MCF 10A (cell line): ENCODE measurements around the gene TXNDC16. TPM values are rescaled to one million over a fixed set of nuclear protein-coding genes. Genes with fewer than 3 reads are reported as not detected.

ENCODE experiments used
- BruUV-seq: library from RNA; stranded (reverse); fragments of 400-500 nt; replicated peaks from 2 replicates; lab custom pipeline; 2021; lab: Mats Ljungman, UMichigan
- CTCF ChIA-PET: fragments of 300-600 bp; sonication (Branson Sonifier 250); formaldehyde crosslinking; extraction: SDS; loops from one replicate; lab custom pipeline; 2021; ENCODE audit warnings: antibody characterized with exemption, inconsistent platforms; lab: Yijun Ruan, JAX
- POLR2A ChIA-PET: fragments of 300-600, 350-650 bp; sonication (Branson Sonifier 250); formaldehyde crosslinking; extraction: SDS; loops from one replicate; lab custom pipeline; 2020; ENCODE audit warnings: antibody characterized with exemption, inconsistent platforms; lab: Yijun Ruan, JAX
- DNase-seq: peaks from one replicate; pipeline ENCODE4 v3.0.0-alpha.2; 2018; ENCODE audit not compliant: unreplicated experiment
- H3K27ac Mint-ChIP-seq: one replicate; pipeline ENCODE4 v1.8.0; 2022; ENCODE audit warnings: mild to moderate bottlenecking, low read depth, mixed read lengths; ENCODE audit not compliant: unreplicated experiment
- H3K27me3 Mint-ChIP-seq: one replicate; pipeline ENCODE4 v1.8.0; 2022; ENCODE audit warnings: mixed read lengths; ENCODE audit not compliant: insufficient read depth, unreplicated experiment
- H3K36me3 Mint-ChIP-seq: one replicate; pipeline ENCODE4 v1.8.0; 2022; ENCODE audit warnings: mild to moderate bottlenecking, moderate library complexity, mixed read lengths; ENCODE audit not compliant: insufficient read depth, unreplicated experiment
- H3K4me1 Mint-ChIP-seq: one replicate; pipeline ENCODE4 v1.8.0; 2022; ENCODE audit warnings: mixed read lengths; ENCODE audit not compliant: insufficient read depth, unreplicated experiment
- H3K4me3 Mint-ChIP-seq: one replicate; pipeline ENCODE4 v1.8.0; 2022; ENCODE audit warnings: mild to moderate bottlenecking, moderate library complexity, mixed read lengths; ENCODE audit not compliant: unreplicated experiment
- H3K9me3 Mint-ChIP-seq: one replicate; pipeline ENCODE4 v1.8.0; 2022; ENCODE audit warnings: mixed read lengths; ENCODE audit not compliant: unreplicated experiment
- CTCF ChIP-seq: fragments of 200-600 bp; IDR thresholded peaks from one replicate; pipeline ENCODE4 v1.8.0; 2022; ENCODE audit warnings: antibody characterized with exemption, mild to moderate bottlenecking; ENCODE audit not compliant: unreplicated experiment
- intact Hi-C: fragments of 100-400 bp; cut with micrococcal nuclease; formaldehyde crosslinking; loops from 2 replicates; pipeline ENCODE4 v1.14.1; 2022
- total RNA-seq: library from RNA; stranded (reverse); gene quantifications from 2 replicates; pipeline ENCODE4 v1.2.3, GENCODE V29; 2022

TXNDC16 gene
- total RNA-seq, 1 experiment from 2014 or later: 3.8 TPM

- H3K27me3 Mint-ChIP-seq: no peaks in the 10 kb centered on the region
- no peak overlapping the region for H3K4me3 Mint-ChIP-seq
- no peak overlapping the region for H3K27ac Mint-ChIP-seq
- BruUV-seq: no TSS peak
- intact Hi-C loops: no loop called here
- no peaks in the 10 kb centered on the region for H3K36me3 Mint-ChIP-seq
- no peaks in the 10 kb centered on the region for H3K9me3 Mint-ChIP-seq
- TF ChIP-seq CTCF: no peak
- ChIA-PET CTCF (no interaction called here), POLR2A (interaction anchor here (0.9 kb wide), 1 partner anchor 160 kb away, joined by 4 read pairs; the partner anchor contains the start of gene PSMC6)
- no peak for DNase-seq
- peaks cover 12% of the 10 kb centered on the region for H3K4me1 Mint-ChIP-seq
These were observed 5.3 kb downstream of the TXNDC16 start for GRCh38 chr14:52547027-52547426.

- intact Hi-C loops: no loop called here
- no peak for TF ChIP-seq CTCF
- H3K4me1 Mint-ChIP-seq: peaks cover 11% of the 10 kb centered on the region
- DNase-seq: no peak
- ChIA-PET POLR2A (interaction anchor here (0.9 kb wide), 1 partner anchor 161 kb away, joined by 4 read pairs; the partner anchor contains the start of gene PSMC6), CTCF (no interaction called here)
- no peaks in the 10 kb centered on the region for H3K36me3 Mint-ChIP-seq
- no peak overlapping the region for H3K4me3 Mint-ChIP-seq
- H3K27ac Mint-ChIP-seq: no peak overlapping the region
- BruUV-seq: no TSS peak
- no peaks in the 10 kb centered on the region for H3K9me3 Mint-ChIP-seq
- H3K27me3 Mint-ChIP-seq: no peaks in the 10 kb centered on the region
These were observed 6.0 kb downstream of the TXNDC16 start for GRCh38 chr14:52546318-52546670.

GRCh38 chr14:52545584-52546317 lies 6.6 kb downstream of the TXNDC16 start:
- CTCF ChIA-PET: interaction anchor here (0.6 kb wide), 1 partner anchor 277 kb away, joined by 3 read pairs; no protein-coding TSS in a partner anchor
- Mint-ChIP-seq H3K4me3 (no peak overlapping the region), H3K9me3 (no peaks in the 10 kb centered on the region), H3K4me1 (peaks cover 6% of the 10 kb centered on the region), H3K36me3 (no peaks in the 10 kb centered on the region), H3K27me3 (no peaks in the 10 kb centered on the region), H3K27ac (no peak overlapping the region)
- intact Hi-C loops: no loop called here
- no TSS peak for BruUV-seq
- POLR2A ChIA-PET: no interaction called here
- no peak for DNase-seq
- TF ChIP-seq CTCF: no peak

- no TSS peak for BruUV-seq
- no peak overlapping the region for H3K4me3 Mint-ChIP-seq
- ChIA-PET CTCF (no interaction called here), POLR2A (no interaction called here)
- H3K36me3 Mint-ChIP-seq: peaks cover 11% of the 10 kb centered on the region
- no peak for DNase-seq
- H3K9me3 Mint-ChIP-seq: no peaks in the 10 kb centered on the region
- intact Hi-C loops: no loop called here
- no peak overlapping the region for H3K27ac Mint-ChIP-seq
- no peaks in the 10 kb centered on the region for H3K4me1 Mint-ChIP-seq
- no peaks in the 10 kb centered on the region for H3K27me3 Mint-ChIP-seq
- TF ChIP-seq CTCF: no peak
These were observed 13.7 kb downstream of the TXNDC16 start for GRCh38 chr14:52538623-52539022.
